ACHN (cell line): ENCODE measurements around the gene RTRAF.

Experiments used
- DNase-seq: peaks from one replicate; pipeline ENCODE4 v3.0.0-alpha.2; 2015
- in situ Hi-C: cut with HindIII; loops from 2 replicates; pipeline ENCODE4 v1.10.0; 2017; ENCODE audit warnings: low sequenced_read_pairs, low pct_ligation_motif_present, low pct_unique_long_range_greater_than_20kb

RTRAF gene

DNA sequence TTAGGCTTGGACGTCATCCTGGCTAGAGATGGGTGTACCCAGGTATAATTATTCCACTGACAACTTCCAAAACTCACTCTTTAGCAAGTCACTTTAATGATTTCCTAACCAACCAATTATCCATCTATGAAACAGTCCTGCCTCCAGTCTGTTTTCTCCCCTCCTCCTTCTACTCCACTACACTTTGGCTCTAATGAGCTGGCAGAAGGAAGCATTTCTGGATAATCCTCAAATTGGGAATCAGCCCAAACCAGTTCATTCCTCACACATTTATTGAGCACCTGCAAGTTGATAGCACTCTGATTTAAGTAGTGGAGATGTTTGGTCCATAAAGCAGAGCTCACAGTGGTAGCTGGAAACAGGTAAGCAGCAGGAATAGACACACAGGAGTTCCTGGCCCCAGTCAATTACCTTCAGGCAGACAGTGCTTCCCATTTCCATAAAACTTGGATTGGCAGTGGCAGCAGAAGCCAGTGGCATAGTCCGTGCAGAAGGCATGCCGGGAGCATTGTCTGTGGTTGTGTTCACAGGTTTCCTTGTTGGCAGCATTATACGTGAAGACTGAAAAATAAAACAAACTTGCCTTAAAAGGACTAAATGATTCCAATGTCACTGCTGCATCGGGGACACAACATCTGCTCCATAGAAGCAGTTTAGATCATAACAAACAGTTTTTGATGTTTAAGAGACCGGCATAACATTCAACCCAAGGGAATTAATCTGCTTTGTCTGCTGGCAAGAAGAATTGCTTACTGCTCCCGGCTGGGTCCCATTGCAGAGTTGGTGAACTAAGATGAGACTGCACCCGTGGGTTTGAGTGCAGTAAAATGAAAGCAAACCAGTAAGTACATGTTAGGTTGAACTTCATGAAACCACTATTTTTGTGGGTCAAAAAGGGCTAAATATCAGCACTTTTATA lies 53.3 kb downstream of the RTRAF start:
- DNase-seq = no peak
- in situ Hi-C loops = no loop called here

GRCh38 chr14:52043690-52044089 lies 54.3 kb downstream of the RTRAF start:
- DNase-seq = peak; percentile 66
- in situ Hi-C loops = no loop called here

DNA sequence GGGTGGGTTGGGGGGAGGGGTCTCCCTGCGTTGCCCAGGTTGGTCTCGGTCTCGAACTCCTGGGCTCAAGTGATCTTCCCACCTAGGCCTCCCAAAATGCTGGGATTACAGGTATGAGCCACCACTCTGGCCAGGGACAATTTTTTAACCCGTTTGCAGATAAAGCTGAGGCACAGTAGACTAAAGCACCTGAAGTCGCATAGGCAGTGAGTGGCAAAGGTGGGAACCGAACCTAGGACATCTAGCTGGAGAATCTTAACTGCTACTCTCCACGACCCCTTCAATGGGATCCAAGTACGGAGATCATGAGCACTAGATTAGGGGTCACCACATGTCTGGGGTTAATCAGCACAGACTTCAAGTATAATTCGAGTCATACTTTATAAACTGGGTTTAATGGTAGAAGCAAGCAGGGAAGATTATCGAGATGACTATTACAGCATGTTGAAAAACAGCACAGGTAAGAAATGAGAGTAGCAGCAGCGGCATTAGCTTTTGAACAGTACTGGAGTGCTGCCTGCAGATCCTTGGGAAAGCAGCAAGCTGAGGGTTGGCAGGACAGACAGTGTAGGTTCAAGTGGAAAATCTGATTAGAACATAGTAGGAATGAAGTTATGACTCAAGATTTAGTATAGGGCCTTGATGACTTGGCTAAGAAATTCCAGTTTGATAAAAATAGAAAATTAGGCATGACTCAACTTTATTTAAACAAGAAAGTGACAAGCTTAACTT lies 55.6 kb downstream of the RTRAF start:
- in situ Hi-C loops = no loop called here

DNA sequence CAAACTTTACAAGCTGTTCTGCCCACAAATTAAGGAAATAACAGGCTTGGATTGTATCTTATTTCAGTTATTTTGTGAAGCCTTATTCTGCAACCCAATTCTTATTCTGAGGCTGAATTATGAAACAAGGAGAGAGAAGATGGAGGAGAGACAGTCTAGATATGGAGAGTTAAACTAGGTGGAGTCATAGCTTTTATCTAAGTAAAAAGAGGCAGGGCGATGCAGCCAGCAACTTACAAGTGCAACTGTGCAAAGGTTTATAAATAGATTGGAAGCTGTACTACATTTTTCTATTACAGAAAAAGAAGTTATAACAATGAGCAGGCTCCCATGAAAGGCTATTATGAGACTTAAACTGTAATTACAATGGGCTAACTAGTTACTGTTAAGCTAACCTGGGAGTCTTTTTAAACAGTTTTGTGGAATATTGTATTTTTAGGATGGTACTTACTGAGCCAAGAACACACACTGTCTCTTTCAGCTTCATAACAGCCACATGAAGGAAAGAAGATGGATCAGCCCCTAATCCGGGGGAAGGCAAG lies 57.1 kb downstream of the RTRAF start:
- in situ Hi-C loops = no loop called here

More for the DNA sequence above, 55.6 kb downstream of the RTRAF start:
- no peak for DNase-seq

GRCh38 chr14:52048116-52048515 lies 58.8 kb downstream of the RTRAF start:
- DNase-seq = no peak
- in situ Hi-C loops = no loop called here

More for the DNA sequence above, 57.1 kb downstream of the RTRAF start:
- no peak for DNase-seq

DNA sequence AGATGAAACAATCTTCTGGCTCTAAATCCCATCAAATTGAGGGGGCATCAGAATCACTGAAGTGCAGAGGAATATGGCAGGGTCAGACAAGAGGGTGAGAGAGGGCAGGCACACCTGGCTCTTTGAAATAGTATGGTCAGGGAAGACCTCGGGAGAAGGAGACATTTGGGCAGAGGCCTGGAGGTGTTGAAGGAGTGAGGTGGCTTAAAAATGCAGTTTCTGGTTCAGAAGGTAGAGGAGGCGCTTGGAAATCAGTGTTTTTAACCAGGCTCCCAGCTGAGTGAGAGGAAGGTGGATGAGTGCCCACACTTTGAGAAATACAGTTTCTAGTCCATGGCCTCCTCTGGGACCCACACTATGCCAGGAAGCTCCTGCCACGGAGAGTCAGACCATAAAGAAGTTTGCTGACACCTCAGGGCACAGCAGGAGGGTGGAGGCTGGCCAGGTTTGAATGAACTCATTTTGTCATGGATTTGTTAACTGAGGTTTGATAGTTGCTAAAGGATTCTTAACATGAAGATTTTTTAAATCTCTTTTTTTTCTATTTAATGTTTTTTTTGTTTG lies 59.4 kb downstream of the RTRAF start:
- in situ Hi-C loops = no loop called here
- DNase-seq = no peak

GRCh38 chr14:52049271-52049670 lies 59.9 kb downstream of the RTRAF start:
- DNase-seq = no peak
- in situ Hi-C loops = no loop called here

DNA sequence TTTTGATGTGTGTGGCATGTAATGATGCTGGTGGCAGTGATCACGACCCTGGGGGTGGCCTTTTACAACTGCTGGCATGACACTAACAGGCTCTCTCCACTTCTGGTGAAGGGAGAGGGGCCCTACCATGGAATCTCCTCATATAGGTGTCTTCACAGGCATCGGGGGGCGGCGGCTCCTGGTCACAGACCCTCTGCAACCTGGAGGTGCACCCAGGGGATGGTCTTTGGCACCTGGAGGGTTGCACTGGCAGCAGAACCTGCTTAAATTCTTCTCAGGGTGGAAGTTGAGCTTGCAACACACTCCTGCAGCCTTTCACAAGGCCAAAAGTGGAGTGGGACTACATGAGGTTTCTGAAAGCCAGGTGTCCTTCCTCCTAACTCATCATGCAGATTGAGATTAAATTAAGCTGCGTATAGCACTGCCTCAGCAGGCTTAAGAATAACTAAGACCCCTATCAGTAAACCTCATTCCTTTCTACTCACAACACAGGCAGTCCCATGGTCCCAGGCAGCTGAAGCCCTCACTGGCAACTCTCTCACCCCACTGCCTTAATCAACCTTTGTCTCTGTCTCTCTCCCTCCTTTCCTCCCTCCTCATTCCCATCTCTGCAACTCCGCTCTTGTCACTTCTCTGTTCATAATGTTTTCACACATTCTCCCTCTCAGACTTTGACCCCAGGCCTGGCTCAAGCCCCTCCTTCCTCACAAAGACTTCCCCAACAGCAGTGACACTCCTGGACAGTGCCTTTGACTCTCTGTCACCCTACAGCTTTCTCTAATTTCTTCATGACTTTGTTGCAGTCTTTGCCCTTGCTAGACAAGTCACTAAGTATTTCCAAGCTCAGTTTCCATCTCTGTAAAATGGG lies 60.6 kb downstream of the RTRAF start:
- no peak for DNase-seq
- in situ Hi-C loops = no loop called here

DNA sequence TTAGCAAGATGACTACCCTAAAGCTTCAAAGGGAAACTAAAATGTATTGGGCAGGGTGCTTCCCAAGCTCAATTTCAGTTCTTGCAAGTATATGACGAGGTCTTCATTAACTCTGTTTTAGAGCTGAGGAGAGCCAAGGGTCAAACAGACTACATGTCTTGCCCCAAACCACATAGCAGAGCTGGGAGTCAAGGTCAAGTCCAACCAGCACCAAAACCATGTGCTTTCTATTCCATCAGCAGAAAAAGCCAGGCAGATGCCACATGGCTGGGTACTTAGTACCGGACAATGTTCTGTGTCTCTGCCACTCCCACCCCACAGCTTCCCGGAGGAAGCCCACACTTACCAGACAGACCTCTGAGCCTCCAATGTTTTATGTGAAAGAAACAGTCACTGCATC lies 61.9 kb downstream of the RTRAF start:
- no peak for DNase-seq

DNA sequence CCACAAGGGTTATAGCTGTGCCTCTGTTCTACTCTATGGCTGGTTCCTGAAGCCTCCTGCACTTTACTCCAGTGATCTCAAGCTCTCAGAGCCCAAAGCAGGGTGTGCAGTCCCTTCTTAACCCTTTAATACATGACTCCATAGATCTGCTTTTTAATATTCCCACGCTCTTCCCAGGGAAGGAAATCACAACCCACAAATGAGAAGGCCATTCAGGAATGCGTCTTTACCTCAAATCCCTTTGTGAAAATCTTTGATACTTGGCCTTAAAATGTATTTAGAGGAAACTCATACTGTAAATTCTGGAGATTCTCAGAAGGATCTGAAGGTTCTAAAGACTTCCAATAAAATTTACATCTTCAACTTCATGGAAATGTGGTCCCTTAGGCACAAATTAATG lies 62.5 kb downstream of the RTRAF start:
- in situ Hi-C loops = no loop called here
- DNase-seq = no peak

More for the DNA sequence above, 61.9 kb downstream of the RTRAF start:
- in situ Hi-C loops = no loop called here

GRCh38 chr14:52052288-52052943 lies 63.1 kb downstream of the RTRAF start:
- DNase-seq = no peak
- in situ Hi-C loops = no loop called here

GRCh38 chr14:52053044-52053443 lies 63.7 kb downstream of the RTRAF start:
- DNase-seq = no peak
- in situ Hi-C loops = no loop called here

DNA sequence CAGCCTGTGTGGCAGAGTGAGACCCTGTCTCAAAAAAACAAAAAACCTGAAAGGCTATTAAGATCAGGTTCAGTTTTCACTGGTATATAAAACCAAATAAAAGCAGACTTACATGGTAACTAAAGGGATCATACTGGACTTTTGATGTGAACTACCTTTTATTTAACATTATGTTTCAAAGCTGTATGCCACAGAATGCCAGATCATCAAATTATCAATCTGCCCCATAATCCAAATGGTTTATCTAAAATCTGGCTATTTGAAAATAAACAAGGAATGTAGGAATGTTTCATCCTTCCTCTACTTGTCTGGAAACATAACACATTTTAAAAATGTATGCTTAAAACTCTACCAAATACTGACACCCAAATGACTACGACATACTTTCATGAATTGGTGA lies 65.3 kb downstream of the RTRAF start:
- no peak for DNase-seq
- in situ Hi-C loops = no loop called here

GRCh38 chr14:52055167-52055566 lies 65.8 kb downstream of the RTRAF start:
- no peak for DNase-seq
- in situ Hi-C loops = no loop called here

- in situ Hi-C loops = no loop called here
- no peak for DNase-seq
Measured at GRCh38 chr14:52058341-52058740, 69.0 kb downstream of the RTRAF start.

DNA sequence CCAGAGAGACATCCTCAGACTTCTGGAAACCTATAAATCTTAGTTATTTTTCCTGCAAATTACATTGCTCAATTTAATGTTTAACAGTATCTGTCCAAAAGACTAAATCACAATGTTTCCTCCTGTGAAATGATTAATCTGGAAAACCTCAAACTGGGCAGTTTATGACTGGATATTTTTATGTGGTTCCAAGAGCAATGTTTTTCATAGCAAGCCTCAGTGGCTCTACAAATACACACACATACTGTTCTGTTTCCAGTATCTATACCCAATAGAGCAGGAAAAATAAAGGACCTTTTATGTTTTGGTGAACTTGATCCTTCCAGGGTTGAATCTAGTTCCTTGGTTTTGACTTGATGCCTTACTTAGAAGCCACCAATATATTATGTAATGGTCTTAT lies 70.3 kb downstream of the RTRAF start:
- in situ Hi-C loops = no loop called here
- no peak for DNase-seq

DNA sequence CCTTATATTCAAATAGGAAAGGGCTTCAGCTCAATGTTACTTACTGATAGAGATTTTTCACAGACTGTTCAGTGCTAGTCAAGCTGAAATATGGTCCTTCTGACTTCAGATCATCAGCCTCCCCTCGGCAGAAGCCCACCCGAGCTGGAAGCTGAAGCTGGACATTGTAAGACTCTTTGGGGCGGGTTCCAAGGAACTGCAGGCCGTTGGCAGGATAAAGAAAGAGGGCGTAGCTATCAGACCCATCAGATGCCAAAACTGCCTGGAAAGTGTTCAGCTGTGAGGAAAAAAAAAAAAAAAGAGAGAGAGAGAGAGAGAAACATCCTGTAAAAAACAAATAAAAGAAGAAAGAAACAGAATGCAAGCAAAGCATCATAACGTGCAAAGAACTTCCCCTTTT lies 70.7 kb downstream of the RTRAF start:
- in situ Hi-C loops = no loop called here
- no peak for DNase-seq
